Body of pancreas (tissue), 4 donors: ENCODE data around the gene SOX8.
"Not testable (repeated sequence)": the region's sequence is repeated elsewhere in the genome, so short reads cannot be mapped to it uniquely, and the experiment has no call there.

Experiments
- POLR2A ChIP-seq, 3 donors: fragments of 450-650 bp; IDR thresholded peaks; one replicate each; pipeline ENCODE4 v1.6.1; 2016; ENCODE audit warnings: antibody characterized with exemption in 3 of 3, mild to moderate bottlenecking in 2 of 3
- TF ChIP-seq, protein P1 (sequence below), 7 experiments: fragments of 450-650 bp in 4 of 7; fragments of 200-600 bp in 3 of 7; sonication (generic) in 3 of 7; IDR thresholded peaks; one replicate each; pipeline ENCODE4 v1.5.1; 2016 to 2019; ENCODE audit warnings: antibody characterized with exemption in 7 of 7

DNA sequence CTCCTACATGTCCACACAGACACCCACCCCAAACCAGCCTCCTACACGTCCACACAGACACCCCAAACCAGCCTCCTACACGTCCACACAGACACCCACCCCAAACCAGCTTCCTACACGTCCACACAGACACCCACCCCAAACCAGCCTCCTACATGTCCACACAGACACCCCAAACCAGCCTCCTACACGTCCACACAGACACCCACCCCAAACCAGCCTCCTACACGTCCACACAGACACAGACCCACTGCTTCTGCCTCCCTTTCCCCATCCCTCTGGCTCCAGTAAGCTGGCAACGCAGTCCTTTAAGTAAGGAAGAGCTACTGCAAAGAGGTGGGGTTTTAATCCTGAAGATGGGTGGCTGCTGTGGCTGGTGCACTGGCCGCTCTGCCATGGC is 27.8 kb upstream of the SOX8 start:
- not testable (repeated sequence) for TF ChIP-seq POLR2A (IDR thresholded peaks at IDR 0.05)
- TF ChIP-seq, protein P1, sequence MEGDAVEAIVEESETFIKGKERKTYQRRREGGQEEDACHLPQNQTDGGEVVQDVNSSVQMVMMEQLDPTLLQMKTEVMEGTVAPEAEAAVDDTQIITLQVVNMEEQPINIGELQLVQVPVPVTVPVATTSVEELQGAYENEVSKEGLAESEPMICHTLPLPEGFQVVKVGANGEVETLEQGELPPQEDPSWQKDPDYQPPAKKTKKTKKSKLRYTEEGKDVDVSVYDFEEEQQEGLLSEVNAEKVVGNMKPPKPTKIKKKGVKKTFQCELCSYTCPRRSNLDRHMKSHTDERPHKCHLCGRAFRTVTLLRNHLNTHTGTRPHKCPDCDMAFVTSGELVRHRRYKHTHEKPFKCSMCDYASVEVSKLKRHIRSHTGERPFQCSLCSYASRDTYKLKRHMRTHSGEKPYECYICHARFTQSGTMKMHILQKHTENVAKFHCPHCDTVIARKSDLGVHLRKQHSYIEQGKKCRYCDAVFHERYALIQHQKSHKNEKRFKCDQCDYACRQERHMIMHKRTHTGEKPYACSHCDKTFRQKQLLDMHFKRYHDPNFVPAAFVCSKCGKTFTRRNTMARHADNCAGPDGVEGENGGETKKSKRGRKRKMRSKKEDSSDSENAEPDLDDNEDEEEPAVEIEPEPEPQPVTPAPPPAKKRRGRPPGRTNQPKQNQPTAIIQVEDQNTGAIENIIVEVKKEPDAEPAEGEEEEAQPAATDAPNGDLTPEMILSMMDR (IDR thresholded peaks at IDR 0.05) = not testable (repeated sequence)
